ENCODE data around the gene SLC12A2.

The SLC12A2 gene

DNA sequence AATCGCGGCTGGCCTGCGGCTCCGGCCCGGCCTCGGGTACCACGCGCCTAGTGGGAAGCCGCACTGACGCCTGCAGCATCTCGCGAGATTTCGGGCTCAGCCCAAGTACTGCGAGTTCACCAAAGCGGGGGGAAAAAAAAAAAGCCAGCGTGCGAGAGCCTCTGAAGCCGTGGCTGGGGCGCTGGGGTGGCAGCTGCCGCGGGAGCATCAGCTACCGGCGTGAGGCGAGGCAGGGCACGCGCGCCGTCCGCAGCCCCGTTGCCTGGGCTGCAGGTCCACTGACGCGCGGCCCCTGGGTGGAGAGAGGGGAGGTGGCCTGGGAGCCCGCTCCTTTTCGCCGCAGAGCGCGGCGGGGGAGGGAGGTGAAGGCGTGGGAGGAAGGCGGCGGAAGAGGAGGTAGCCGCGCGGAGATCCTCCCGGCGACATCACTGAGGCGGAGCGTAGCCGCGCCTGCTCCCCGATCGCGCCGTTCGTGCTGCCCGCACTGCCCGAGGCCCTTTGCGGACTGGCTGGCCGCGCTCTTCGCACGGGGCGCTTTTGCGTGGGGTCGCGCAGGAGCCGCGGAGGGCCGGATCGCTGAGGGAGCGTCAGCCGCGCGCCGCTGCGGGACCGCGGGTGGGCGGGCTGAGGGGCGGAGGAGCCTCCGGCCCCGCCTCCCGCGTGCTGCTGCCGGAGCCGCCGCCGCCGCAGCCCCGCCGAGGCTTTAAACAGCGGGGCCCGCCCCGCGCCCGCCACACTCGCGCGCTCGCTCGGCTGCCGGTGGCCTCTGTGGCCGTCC is at the start of gene SLC12A2:
SLC12A2 (plus strand) TSS at position 734 of the 778 bp plus-strand sequence. CDS start 189 bp downstream, outside the sequence.
- Histone ChIP-seq H3K27me3 (ENCODE audit: low read depth, low read length) (no peaks in the 10 kb centered on the region), H3K27ac (ENCODE audit: low read length) (peak within 1 kb of the TSS; percentile 94), H3K9me3 (ENCODE audit: control insufficient read depth in 1 of 2, low read length in 2 of 2) (no peaks in the 10 kb centered on the region), H3K4me3 (ENCODE audit: low read depth in 1 of 2, low read length in 2 of 2) (peak within 1 kb of the TSS; percentile 87 to 91), H3K36me3 (ENCODE audit: control insufficient read depth in 1 of 2, insufficient read depth in 2 of 2, low read length in 2 of 2) (peaks cover 0 to 3% of the 10 kb centered on the region in 2 donors), H3K4me1 (ENCODE audit: control insufficient read depth in 1 of 2, insufficient read depth in 2 of 2, low read length in 2 of 2) (peaks cover 4 to 44% of the 10 kb centered on the region in 2 donors)

DNA sequence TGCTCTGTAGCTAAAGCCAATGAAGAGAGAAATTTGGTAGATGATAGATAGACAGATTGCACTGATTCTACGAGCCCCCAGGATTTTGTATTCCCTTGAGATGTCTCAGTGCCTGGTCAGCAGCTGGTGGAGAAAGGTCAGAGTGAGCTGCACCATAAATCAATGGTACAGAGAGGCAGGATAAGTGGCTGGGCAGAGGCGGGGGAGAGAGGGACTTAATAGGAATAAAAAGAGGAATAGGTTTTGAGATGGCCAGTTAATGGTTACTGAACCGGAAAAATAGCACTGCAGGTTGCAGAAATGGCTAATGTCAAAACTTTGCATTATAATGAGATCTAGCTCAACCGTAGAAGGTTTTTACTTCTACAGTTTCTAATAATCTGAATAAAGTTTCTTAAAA is 47.9 kb upstream of the SLC12A2 start:
- no peaks in the 10 kb centered on the region for H3K9me3 ChIP-seq (ENCODE audit: control insufficient read depth in 1 of 2, low read length in 2 of 2)
- H3K27ac ChIP-seq (ENCODE audit: low read length): no peak overlapping the region
- H3K27me3 ChIP-seq (ENCODE audit: low read depth, low read length): no peaks in the 10 kb centered on the region
- H3K4me3 ChIP-seq (ENCODE audit: low read depth in 1 of 2, low read length in 2 of 2): no peak overlapping the region
- peaks cover 0 to 5% of the 10 kb centered on the region in 2 donors for H3K4me1 ChIP-seq (ENCODE audit: control insufficient read depth in 1 of 2, insufficient read depth in 2 of 2, low read length in 2 of 2)
- H3K36me3 ChIP-seq (ENCODE audit: control insufficient read depth in 1 of 2, insufficient read depth in 2 of 2, low read length in 2 of 2): no peaks in the 10 kb centered on the region

DNA sequence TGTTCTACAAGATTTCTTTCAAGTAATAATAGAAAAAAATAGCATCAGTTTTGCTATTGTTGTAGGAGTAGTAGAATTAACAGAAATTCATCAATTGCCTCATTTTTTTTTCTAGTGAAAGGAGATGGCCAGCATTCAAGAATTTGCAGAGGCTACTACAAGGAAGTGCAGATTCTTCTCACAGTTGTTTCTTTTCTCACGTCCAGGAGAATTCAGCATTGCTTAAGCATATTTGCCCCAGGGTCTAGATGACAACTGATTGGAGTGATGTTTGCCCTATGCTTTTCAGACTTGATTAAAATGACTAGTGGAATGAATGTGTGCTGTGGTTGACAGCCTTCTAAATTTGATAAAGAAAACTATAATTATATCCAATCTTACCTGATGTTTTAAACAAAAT is 46.6 kb upstream of the SLC12A2 start:
- H3K36me3 ChIP-seq (ENCODE audit: control insufficient read depth in 1 of 2, insufficient read depth in 2 of 2, low read length in 2 of 2): no peaks in the 10 kb centered on the region
- H3K27ac ChIP-seq (ENCODE audit: low read length): no peak overlapping the region
- peaks cover 0 to 5% of the 10 kb centered on the region in 2 donors for H3K4me1 ChIP-seq (ENCODE audit: control insufficient read depth in 1 of 2, insufficient read depth in 2 of 2, low read length in 2 of 2)
- no peak overlapping the region for H3K4me3 ChIP-seq (ENCODE audit: low read depth in 1 of 2, low read length in 2 of 2)
- no peaks in the 10 kb centered on the region for H3K27me3 ChIP-seq (ENCODE audit: low read depth, low read length)
- H3K9me3 ChIP-seq (ENCODE audit: control insufficient read depth in 1 of 2, low read length in 2 of 2): no peaks in the 10 kb centered on the region

DNA sequence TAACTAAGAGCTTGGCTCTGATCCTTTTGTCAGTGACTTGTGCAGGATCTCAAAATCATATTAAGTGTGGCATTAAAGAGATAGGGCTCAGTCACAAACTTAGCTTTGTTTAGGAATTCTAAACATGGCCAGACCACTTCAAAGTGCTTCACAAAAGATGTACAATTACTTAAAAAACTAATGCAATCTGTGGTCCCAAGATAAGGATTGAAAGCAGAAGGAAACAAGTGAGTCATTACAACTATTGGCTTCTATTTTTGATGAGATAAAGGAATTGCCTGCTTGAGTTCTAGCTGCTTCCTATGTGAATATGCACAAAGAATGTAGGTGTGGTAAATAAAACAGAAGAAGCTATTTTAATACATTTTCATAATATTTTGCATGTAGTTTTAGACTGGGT is 44.9 kb upstream of the SLC12A2 start:
- Histone ChIP-seq H3K36me3 (ENCODE audit: control insufficient read depth in 1 of 2, insufficient read depth in 2 of 2, low read length in 2 of 2) (no peaks in the 10 kb centered on the region), H3K27ac (ENCODE audit: low read length) (no peak overlapping the region), H3K27me3 (ENCODE audit: low read depth, low read length) (no peaks in the 10 kb centered on the region), H3K4me1 (ENCODE audit: control insufficient read depth in 1 of 2, insufficient read depth in 2 of 2, low read length in 2 of 2) (peaks cover 0 to 5% of the 10 kb centered on the region in 2 donors), H3K9me3 (ENCODE audit: control insufficient read depth in 1 of 2, low read length in 2 of 2) (no peaks in the 10 kb centered on the region), H3K4me3 (ENCODE audit: low read depth in 1 of 2, low read length in 2 of 2) (no peak overlapping the region)

DNA sequence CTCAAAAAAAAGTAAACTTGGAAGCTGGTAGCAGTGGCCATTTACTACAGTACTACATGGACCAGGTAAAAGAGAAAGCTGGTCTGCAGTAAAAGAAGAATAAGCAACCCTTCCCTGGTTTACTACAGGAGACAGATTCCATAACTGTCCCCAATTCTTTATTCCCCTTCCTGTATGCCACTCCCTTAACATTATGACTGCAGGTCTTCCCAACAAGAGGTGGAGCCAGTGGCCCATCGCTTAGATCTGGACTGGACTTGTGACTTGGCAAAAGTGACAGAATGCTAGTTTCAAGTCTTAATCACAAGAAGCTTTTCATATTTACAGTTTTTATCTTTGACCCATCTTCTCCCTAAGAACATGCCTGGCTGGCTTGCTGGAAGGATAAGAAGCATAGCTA is 42.6 kb upstream of the SLC12A2 start:
- H3K4me1 ChIP-seq (ENCODE audit: control insufficient read depth in 1 of 2, insufficient read depth in 2 of 2, low read length in 2 of 2): peaks cover 0 to 5% of the 10 kb centered on the region in 2 donors
- H3K27me3 ChIP-seq (ENCODE audit: low read depth, low read length): no peaks in the 10 kb centered on the region
- H3K4me3 ChIP-seq (ENCODE audit: low read depth in 1 of 2, low read length in 2 of 2): no peak overlapping the region
- H3K9me3 ChIP-seq (ENCODE audit: control insufficient read depth in 1 of 2, low read length in 2 of 2): no peaks in the 10 kb centered on the region
- no peak overlapping the region for H3K27ac ChIP-seq (ENCODE audit: low read length)
- H3K36me3 ChIP-seq (ENCODE audit: control insufficient read depth in 1 of 2, insufficient read depth in 2 of 2, low read length in 2 of 2): no peaks in the 10 kb centered on the region

DNA sequence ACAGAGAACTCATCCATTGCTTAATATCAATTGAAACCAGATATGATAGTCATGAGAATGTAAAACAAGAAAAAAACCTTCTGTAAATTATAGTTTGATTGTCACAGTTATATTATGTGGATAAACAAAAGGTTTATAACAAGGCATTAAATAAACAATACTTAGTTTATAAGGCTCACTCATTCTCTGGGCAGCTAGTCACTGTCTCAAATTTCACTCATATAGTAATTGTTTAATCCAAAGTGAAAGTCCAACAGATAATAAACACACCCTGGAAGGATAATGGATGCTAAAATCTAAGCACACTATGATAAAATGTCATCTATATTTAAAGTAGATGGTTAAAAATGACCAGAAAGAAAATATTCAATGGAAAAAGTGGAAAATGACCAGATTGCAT is 30.8 kb upstream of the SLC12A2 start:
- no peaks in the 10 kb centered on the region for H3K27me3 ChIP-seq (ENCODE audit: low read depth, low read length)
- no peaks in the 10 kb centered on the region for H3K4me1 ChIP-seq (ENCODE audit: control insufficient read depth in 1 of 2, insufficient read depth in 2 of 2, low read length in 2 of 2)
- peaks cover 0 to 4% of the 10 kb centered on the region in 2 donors for H3K36me3 ChIP-seq (ENCODE audit: control insufficient read depth in 1 of 2, insufficient read depth in 2 of 2, low read length in 2 of 2)
- H3K4me3 ChIP-seq (ENCODE audit: low read depth in 1 of 2, low read length in 2 of 2): no peak overlapping the region
- peak overlapping the region; percentile 35 for H3K27ac ChIP-seq (ENCODE audit: low read length)
- no peaks in the 10 kb centered on the region for H3K9me3 ChIP-seq (ENCODE audit: control insufficient read depth in 1 of 2, low read length in 2 of 2)

DNA sequence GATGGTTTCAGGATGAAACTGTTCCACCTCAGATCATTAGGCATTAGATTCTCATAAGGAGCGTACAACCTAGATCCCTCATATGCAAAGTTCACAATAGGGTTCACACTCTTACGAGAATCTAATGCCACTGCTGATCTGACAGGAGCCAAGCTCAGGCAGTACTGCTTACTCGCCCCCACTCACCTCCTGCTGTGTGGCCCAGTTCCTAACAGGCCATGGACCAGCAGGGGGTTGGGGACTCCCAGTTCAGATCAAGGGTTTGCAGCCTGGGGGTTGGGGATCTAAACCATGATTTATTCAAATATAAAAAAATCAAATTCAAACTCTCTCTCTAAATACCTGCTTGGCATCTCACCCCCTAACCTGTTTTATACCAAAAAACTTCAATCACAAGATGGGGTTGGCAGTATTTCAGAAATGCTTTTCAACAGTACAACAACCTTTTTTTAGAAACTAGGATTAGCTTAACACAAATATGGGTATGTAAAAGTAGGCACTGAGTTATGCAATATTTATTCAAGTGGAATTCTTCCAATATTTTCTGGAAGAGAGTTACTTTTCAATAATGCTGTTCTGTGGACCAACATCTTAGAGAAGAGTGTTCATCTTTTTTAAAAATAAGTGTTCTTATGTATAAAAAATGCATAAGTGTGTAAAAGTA is 30.1 kb upstream of the SLC12A2 start:
- Histone ChIP-seq H3K4me3 (ENCODE audit: low read depth in 1 of 2, low read length in 2 of 2) (no peak overlapping the region), H3K27me3 (ENCODE audit: low read depth, low read length) (no peaks in the 10 kb centered on the region), H3K4me1 (ENCODE audit: control insufficient read depth in 1 of 2, insufficient read depth in 2 of 2, low read length in 2 of 2) (no peaks in the 10 kb centered on the region), H3K9me3 (ENCODE audit: control insufficient read depth in 1 of 2, low read length in 2 of 2) (no peaks in the 10 kb centered on the region), H3K36me3 (ENCODE audit: control insufficient read depth in 1 of 2, insufficient read depth in 2 of 2, low read length in 2 of 2) (peaks cover 0 to 4% of the 10 kb centered on the region in 2 donors), H3K27ac (ENCODE audit: low read length) (peak overlapping the region; percentile 35)

DNA sequence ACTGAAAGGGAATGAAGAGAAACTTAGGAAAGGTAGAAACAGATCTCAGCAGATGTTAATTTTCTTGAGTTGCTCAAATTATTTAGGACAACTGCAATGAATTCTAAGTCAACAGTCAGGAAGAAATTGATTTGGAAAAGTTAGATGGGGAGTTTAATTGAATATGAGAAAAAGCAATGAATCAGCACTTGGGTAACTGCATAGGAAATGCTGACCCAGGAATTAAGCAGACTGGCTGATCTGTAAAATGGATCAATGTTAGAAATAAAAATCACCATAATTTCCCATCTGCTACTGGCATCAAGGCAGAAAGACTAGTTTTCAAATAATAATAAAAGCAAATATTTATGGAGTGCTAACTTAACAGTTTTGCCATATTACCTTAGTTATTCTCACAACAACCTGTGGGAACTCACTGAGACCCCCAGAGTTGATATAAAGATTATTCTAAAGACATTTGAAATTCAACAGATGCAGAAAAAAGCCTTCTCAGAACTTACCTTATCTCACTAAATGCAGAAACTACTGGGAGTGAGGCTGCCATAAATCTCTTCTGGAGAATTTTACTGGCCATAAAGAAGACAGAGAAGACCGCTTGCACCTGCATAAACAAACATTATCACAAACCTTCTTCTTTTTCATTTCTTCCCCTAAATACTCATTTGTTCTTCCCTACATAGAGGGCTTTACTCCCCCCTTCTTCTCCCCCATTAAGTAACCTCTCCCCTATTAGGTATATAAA is 22.8 kb upstream of the SLC12A2 start:
- Histone ChIP-seq H3K4me3 (ENCODE audit: low read depth in 1 of 2, low read length in 2 of 2) (no peak overlapping the region), H3K36me3 (ENCODE audit: control insufficient read depth in 1 of 2, insufficient read depth in 2 of 2, low read length in 2 of 2) (no peaks in the 10 kb centered on the region), H3K27me3 (ENCODE audit: low read depth, low read length) (no peaks in the 10 kb centered on the region), H3K4me1 (ENCODE audit: control insufficient read depth in 1 of 2, insufficient read depth in 2 of 2, low read length in 2 of 2) (no peaks in the 10 kb centered on the region), H3K27ac (ENCODE audit: low read length) (no peak overlapping the region), H3K9me3 (ENCODE audit: control insufficient read depth in 1 of 2, low read length in 2 of 2) (no peaks in the 10 kb centered on the region)

DNA sequence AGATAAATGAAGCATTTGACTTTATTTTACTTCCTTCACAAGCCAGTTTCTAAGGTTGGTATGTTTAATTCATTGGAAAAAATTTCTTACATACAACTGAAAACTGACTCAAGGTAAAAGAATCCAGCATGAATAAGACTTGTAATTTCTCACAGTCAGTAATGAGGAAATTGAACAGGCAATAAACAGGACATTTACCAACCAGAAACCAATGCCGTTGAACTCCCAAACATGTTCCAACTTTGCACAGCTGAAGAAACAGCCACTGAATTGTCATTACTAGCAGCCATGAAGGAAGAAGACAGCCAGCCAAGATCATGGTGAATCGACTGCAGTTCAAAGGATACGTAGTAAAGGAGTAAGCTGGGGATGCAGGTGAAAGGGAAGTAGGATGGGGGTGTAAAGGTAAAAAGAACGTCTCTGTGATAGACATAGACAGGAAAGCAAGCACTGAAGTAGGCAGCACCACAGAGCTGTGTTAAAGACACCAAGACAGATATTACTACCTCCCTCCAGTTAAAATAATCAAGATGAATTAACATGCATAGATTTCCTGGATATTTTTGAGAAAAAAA is 21.3 kb upstream of the SLC12A2 start:
- Histone ChIP-seq H3K9me3 (ENCODE audit: control insufficient read depth in 1 of 2, low read length in 2 of 2) (no peaks in the 10 kb centered on the region), H3K4me1 (ENCODE audit: control insufficient read depth in 1 of 2, insufficient read depth in 2 of 2, low read length in 2 of 2) (no peaks in the 10 kb centered on the region), H3K27ac (ENCODE audit: low read length) (no peak overlapping the region), H3K4me3 (ENCODE audit: low read depth in 1 of 2, low read length in 2 of 2) (no peak overlapping the region), H3K27me3 (ENCODE audit: low read depth, low read length) (no peaks in the 10 kb centered on the region), H3K36me3 (ENCODE audit: control insufficient read depth in 1 of 2, insufficient read depth in 2 of 2, low read length in 2 of 2) (no peaks in the 10 kb centered on the region)

DNA sequence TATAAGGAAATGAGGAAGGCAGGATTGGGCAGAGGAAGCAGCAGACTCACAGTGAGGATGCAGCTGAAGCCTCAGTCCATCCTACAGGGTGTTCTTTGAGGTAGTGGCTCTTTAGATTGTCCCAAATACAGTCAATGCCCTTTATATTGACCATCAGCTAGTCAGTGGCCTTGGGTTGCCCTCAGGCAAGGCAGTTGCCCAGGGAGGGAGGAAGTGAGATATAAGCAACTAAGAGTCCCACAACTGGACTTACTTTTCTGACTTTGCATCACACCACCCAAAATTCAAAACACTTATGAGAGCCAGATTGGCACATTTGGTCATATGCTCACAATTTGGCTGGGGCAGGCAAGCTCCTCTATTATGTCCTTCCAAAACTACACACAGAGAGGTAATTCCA is 9.4 kb upstream of the SLC12A2 start:
- Histone ChIP-seq H3K27ac (ENCODE audit: low read length) (no peak overlapping the region), H3K4me1 (ENCODE audit: control insufficient read depth in 1 of 2, insufficient read depth in 2 of 2, low read length in 2 of 2) (peaks cover 0 to 4% of the 10 kb centered on the region in 2 donors), H3K36me3 (ENCODE audit: control insufficient read depth in 1 of 2, insufficient read depth in 2 of 2, low read length in 2 of 2) (peaks cover 0 to 8% of the 10 kb centered on the region in 2 donors), H3K9me3 (ENCODE audit: control insufficient read depth in 1 of 2, low read length in 2 of 2) (no peaks in the 10 kb centered on the region), H3K4me3 (ENCODE audit: low read depth in 1 of 2, low read length in 2 of 2) (no peak overlapping the region), H3K27me3 (ENCODE audit: low read depth, low read length) (no peaks in the 10 kb centered on the region)

DNA sequence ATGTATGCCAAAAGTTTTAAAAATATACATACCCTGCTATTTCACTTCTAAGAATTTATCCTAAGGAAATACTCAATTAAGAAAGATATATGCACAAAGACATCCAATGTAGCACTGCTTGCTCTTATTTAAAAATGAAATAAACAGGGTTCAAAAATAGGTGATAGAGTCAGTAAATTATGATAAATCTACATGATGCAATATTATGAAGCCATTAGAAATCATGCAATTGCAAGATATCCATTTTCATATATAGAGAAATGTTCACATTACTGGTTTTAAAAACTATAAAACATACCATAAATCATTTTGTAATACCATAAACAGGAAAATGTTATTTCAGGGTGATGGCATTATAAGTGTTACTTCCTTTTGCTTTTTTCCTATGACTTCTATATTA is 8.6 kb upstream of the SLC12A2 start:
- Histone ChIP-seq H3K4me1 (ENCODE audit: control insufficient read depth in 1 of 2, insufficient read depth in 2 of 2, low read length in 2 of 2) (peaks cover 4 to 5% of the 10 kb centered on the region in 2 donors), H3K27me3 (ENCODE audit: low read depth, low read length) (no peaks in the 10 kb centered on the region), H3K27ac (ENCODE audit: low read length) (no peak overlapping the region), H3K36me3 (ENCODE audit: control insufficient read depth in 1 of 2, insufficient read depth in 2 of 2, low read length in 2 of 2) (peaks cover 0 to 8% of the 10 kb centered on the region in 2 donors), H3K4me3 (ENCODE audit: low read depth in 1 of 2, low read length in 2 of 2) (no peak overlapping the region), H3K9me3 (ENCODE audit: control insufficient read depth in 1 of 2, low read length in 2 of 2) (no peaks in the 10 kb centered on the region)
